ENCODE results near the gene PDZD4.

Gene PDZD4

GRCh38 chrX:153816831-153817690 is 13.3 kb downstream of the PDZD4 start:
- Mint-ChIP-seq H3K36me3 (ENCODE audit: low read depth) (no peaks in the 10 kb centered on the region), H3K27ac (no peak overlapping the region), H3K4me1 (ENCODE audit: low read depth) (peaks cover 17% of the 10 kb centered on the region), H3K9me3 (no peaks in the 10 kb centered on the region), H3K4me3 (no peak overlapping the region), H3K27me3 (ENCODE audit: low read depth) (peaks cover 25% of the 10 kb centered on the region)

- H3K36me3 Mint-ChIP-seq (ENCODE audit: low read depth) = no peaks in the 10 kb centered on the region
- H3K27me3 Mint-ChIP-seq (ENCODE audit: low read depth) = peaks cover 32% of the 10 kb centered on the region
- H3K9me3 Mint-ChIP-seq = no peaks in the 10 kb centered on the region
- H3K27ac Mint-ChIP-seq = no peak overlapping the region
- peaks cover 16% of the 10 kb centered on the region for H3K4me1 Mint-ChIP-seq (ENCODE audit: low read depth)
- no peak overlapping the region for H3K4me3 Mint-ChIP-seq
These were observed 15.6 kb downstream of the PDZD4 start for GRCh38 chrX:153814591-153815315.

GRCh38 chrX:153813161-153813560 is 17.2 kb downstream of the PDZD4 start:
- peaks cover 16% of the 10 kb centered on the region for H3K4me1 Mint-ChIP-seq (ENCODE audit: low read depth)
- no peak overlapping the region for H3K4me3 Mint-ChIP-seq
- no peak overlapping the region for H3K27ac Mint-ChIP-seq
- peaks cover 32% of the 10 kb centered on the region for H3K27me3 Mint-ChIP-seq (ENCODE audit: low read depth)
- H3K36me3 Mint-ChIP-seq (ENCODE audit: low read depth) = no peaks in the 10 kb centered on the region
- no peaks in the 10 kb centered on the region for H3K9me3 Mint-ChIP-seq

GRCh38 chrX:153812220-153812619 is 18.1 kb downstream of the PDZD4 start:
- Mint-ChIP-seq H3K27ac (no peak overlapping the region), H3K27me3 (ENCODE audit: low read depth) (peaks cover 31% of the 10 kb centered on the region), H3K9me3 (no peaks in the 10 kb centered on the region), H3K4me3 (no peak overlapping the region), H3K36me3 (ENCODE audit: low read depth) (no peaks in the 10 kb centered on the region), H3K4me1 (ENCODE audit: low read depth) (peaks cover 12% of the 10 kb centered on the region)

GRCh38 chrX:153807976-153808375 is 22.4 kb downstream of the PDZD4 start:
- no peak overlapping the region for H3K27ac Mint-ChIP-seq
- no peaks in the 10 kb centered on the region for H3K4me1 Mint-ChIP-seq (ENCODE audit: low read depth)
- H3K4me3 Mint-ChIP-seq = no peak overlapping the region

GRCh38 chrX:153806999-153807575 is 23.3 kb downstream of the PDZD4 start:
- H3K27me3 Mint-ChIP-seq (ENCODE audit: low read depth) = peaks cover 7% of the 10 kb centered on the region
- no peaks in the 10 kb centered on the region for H3K36me3 Mint-ChIP-seq (ENCODE audit: low read depth)
- no peaks in the 10 kb centered on the region for H3K4me1 Mint-ChIP-seq (ENCODE audit: low read depth)
- no peak overlapping the region for H3K27ac Mint-ChIP-seq
- no peak overlapping the region for H3K4me3 Mint-ChIP-seq
- H3K9me3 Mint-ChIP-seq = no peaks in the 10 kb centered on the region

More at GRCh38 chrX:153807976-153808375, 22.4 kb downstream of the PDZD4 start:
- Mint-ChIP-seq H3K36me3 (ENCODE audit: low read depth) (no peaks in the 10 kb centered on the region), H3K9me3 (no peaks in the 10 kb centered on the region), H3K27me3 (ENCODE audit: low read depth) (peaks cover 10% of the 10 kb centered on the region)

GRCh38 chrX:153805436-153805835 is 24.9 kb downstream of the PDZD4 start:
- Mint-ChIP-seq H3K27me3 (ENCODE audit: low read depth) (no peaks in the 10 kb centered on the region), H3K36me3 (ENCODE audit: low read depth) (no peaks in the 10 kb centered on the region), H3K27ac (no peak overlapping the region), H3K4me1 (ENCODE audit: low read depth) (no peaks in the 10 kb centered on the region), H3K9me3 (no peaks in the 10 kb centered on the region), H3K4me3 (no peak overlapping the region)

- Mint-ChIP-seq H3K27ac (no peak overlapping the region), H3K4me1 (ENCODE audit: low read depth) (no peaks in the 10 kb centered on the region), H3K4me3 (no peak overlapping the region), H3K9me3 (no peaks in the 10 kb centered on the region), H3K27me3 (ENCODE audit: low read depth) (no peaks in the 10 kb centered on the region), H3K36me3 (ENCODE audit: low read depth) (no peaks in the 10 kb centered on the region)
These were observed 25.7 kb downstream of the PDZD4 start for GRCh38 chrX:153804621-153805020.

GRCh38 chrX:153804100-153804595 is 26.2 kb downstream of the PDZD4 start:
- no peaks in the 10 kb centered on the region for H3K9me3 Mint-ChIP-seq
- no peaks in the 10 kb centered on the region for H3K4me1 Mint-ChIP-seq (ENCODE audit: low read depth)
- H3K27me3 Mint-ChIP-seq (ENCODE audit: low read depth) = no peaks in the 10 kb centered on the region
- no peak overlapping the region for H3K27ac Mint-ChIP-seq
- H3K36me3 Mint-ChIP-seq (ENCODE audit: low read depth) = no peaks in the 10 kb centered on the region
- no peak overlapping the region for H3K4me3 Mint-ChIP-seq

GRCh38 chrX:153803211-153804099 is 26.9 kb downstream of the PDZD4 start:
- no peaks in the 10 kb centered on the region for H3K36me3 Mint-ChIP-seq (ENCODE audit: low read depth)
- H3K4me1 Mint-ChIP-seq (ENCODE audit: low read depth) = no peaks in the 10 kb centered on the region
- no peak overlapping the region for H3K27ac Mint-ChIP-seq
- H3K4me3 Mint-ChIP-seq = no peak overlapping the region
- H3K9me3 Mint-ChIP-seq = no peaks in the 10 kb centered on the region
- H3K27me3 Mint-ChIP-seq (ENCODE audit: low read depth) = no peaks in the 10 kb centered on the region

GRCh38 chrX:153802513-153803045 is 27.8 kb downstream of the PDZD4 start:
- H3K36me3 Mint-ChIP-seq (ENCODE audit: low read depth) = peaks cover 2% of the 10 kb centered on the region
- H3K4me3 Mint-ChIP-seq = no peak overlapping the region
- no peaks in the 10 kb centered on the region for H3K4me1 Mint-ChIP-seq (ENCODE audit: low read depth)
- no peak overlapping the region for H3K27ac Mint-ChIP-seq
- no peaks in the 10 kb centered on the region for H3K9me3 Mint-ChIP-seq
- no peaks in the 10 kb centered on the region for H3K27me3 Mint-ChIP-seq (ENCODE audit: low read depth)

GRCh38 chrX:153801669-153802068 is 28.7 kb downstream of the PDZD4 start:
- Mint-ChIP-seq H3K27ac (no peak overlapping the region), H3K4me3 (no peak overlapping the region), H3K27me3 (ENCODE audit: low read depth) (no peaks in the 10 kb centered on the region), H3K9me3 (no peaks in the 10 kb centered on the region), H3K4me1 (ENCODE audit: low read depth) (no peaks in the 10 kb centered on the region), H3K36me3 (ENCODE audit: low read depth) (peaks cover 2% of the 10 kb centered on the region)

- Mint-ChIP-seq H3K4me3 (no peak overlapping the region), H3K9me3 (no peaks in the 10 kb centered on the region), H3K36me3 (ENCODE audit: low read depth) (peaks cover 2% of the 10 kb centered on the region), H3K27me3 (ENCODE audit: low read depth) (no peaks in the 10 kb centered on the region), H3K4me1 (ENCODE audit: low read depth) (peaks cover 5% of the 10 kb centered on the region), H3K27ac (no peak overlapping the region)
These were observed 29.6 kb downstream of the PDZD4 start for GRCh38 chrX:153800746-153801145.
